ENCODE data around the gene PRKACG.
A peak's percentile ranks its signal among the peaks of the same experiment; 100 is the strongest.
"Not testable (repeated sequence)": the region's sequence is repeated elsewhere in the genome, so short reads cannot be mapped to it uniquely, and the experiment has no call there.

Gene PRKACG

GRCh38 chr9:69023650-69024049 is 9.7 kb upstream of the PRKACG start:
- DNase-seq: no peak

GRCh38 chr9:69020301-69021145 is 6.6 kb upstream of the PRKACG start:
- DNase-seq: no peak

GRCh38 chr9:69019808-69020207 is 5.9 kb upstream of the PRKACG start:
- DNase-seq: no peak

GRCh38 chr9:69018737-69019136 is 4.8 kb upstream of the PRKACG start:
- no peak for DNase-seq

GRCh38 chr9:69016191-69017096 is 2.5 kb upstream of the PRKACG start:
- no peak for DNase-seq

GRCh38 chr9:69013382-69013727 is 558 bp downstream of the PRKACG start:
- no peak for DNase-seq

GRCh38 chr9:69012696-69013381 is 1.1 kb downstream of the PRKACG start:
- no peak for DNase-seq

- no peak for DNase-seq
Measured at GRCh38 chr9:69009708-69010107, 4.2 kb downstream of the PRKACG start.

GRCh38 chr9:69004836-69005235 is 9.1 kb downstream of the PRKACG start:
- no peak for DNase-seq

- no peak for DNase-seq
Measured at GRCh38 chr9:69003051-69003450, 10.9 kb downstream of the PRKACG start.

GRCh38 chr9:69001921-69002320 is 12.0 kb downstream of the PRKACG start:
- no peak for DNase-seq

- DNase-seq: peak; percentile 43
Measured at GRCh38 chr9:68999393-69000105, 14.4 kb downstream of the PRKACG start.

GRCh38 chr9:68998812-68999211 is 15.1 kb downstream of the PRKACG start:
- no peak for DNase-seq

GRCh38 chr9:68998385-68998784 is 15.5 kb downstream of the PRKACG start:
- DNase-seq: no peak

- DNase-seq: no peak
Measured at GRCh38 chr9:68997666-68998065, 16.2 kb downstream of the PRKACG start.

- no peak for DNase-seq
Measured at GRCh38 chr9:68996462-68996861, 17.5 kb downstream of the PRKACG start.

- DNase-seq: no peak
Measured at GRCh38 chr9:68995776-68996175, 18.1 kb downstream of the PRKACG start.

- no peak for DNase-seq
Measured at GRCh38 chr9:68991457-68991856, 22.5 kb downstream of the PRKACG start.

- not testable (repeated sequence) for DNase-seq
Measured at GRCh38 chr9:68986949-68987348, 27.0 kb downstream of the PRKACG start.

- no peak for DNase-seq
Measured at GRCh38 chr9:68983522-68984424, 30.1 kb downstream of the PRKACG start.

GRCh38 chr9:68983008-68983411 is 30.9 kb downstream of the PRKACG start:
- no peak for DNase-seq

- no peak for DNase-seq
Measured at GRCh38 chr9:68981789-68982188, 32.1 kb downstream of the PRKACG start.
